ENCODE measurements around the gene ARHGAP24. TPM values are rescaled to one million over a fixed set of nuclear protein-coding genes. Genes with fewer than 3 reads are reported as not detected.

ARHGAP24 gene
- total RNA-seq, 1 donor: 67.6 TPM

- no peak for DNase-seq (ENCODE audit: low read depth)
- H3K4me3 ChIP-seq (ENCODE audit: low read depth, low read length): no peak overlapping the region
- TF ChIP-seq CTCF (IDR thresholded peaks at IDR 0.05; ENCODE audit: insufficient read depth, low read length): no peak
Measured at GRCh38 chr4:85492336-85492735, 17.4 kb downstream of the ARHGAP24 start.

DNA sequence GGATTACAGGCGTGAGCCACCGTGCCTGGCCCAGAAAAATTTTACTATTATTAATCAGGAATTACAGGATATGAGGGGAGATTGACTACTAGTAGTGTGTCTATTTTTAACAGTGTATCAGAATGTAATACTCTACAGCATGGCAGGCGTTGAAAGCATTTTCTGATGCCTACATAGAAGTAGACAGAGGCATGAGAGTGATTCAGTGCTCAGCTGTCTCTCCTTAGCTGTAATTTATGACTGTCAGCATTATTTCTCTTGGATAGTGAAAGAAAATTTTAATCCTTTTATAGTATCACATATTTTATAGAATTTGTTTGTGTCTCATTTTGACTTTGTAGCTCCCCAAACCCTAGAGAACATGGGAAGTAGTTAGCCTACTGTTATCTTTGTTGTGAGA lies 20.7 kb downstream of the ARHGAP24 start:
- no peak for DNase-seq (ENCODE audit: low read depth)
- H3K4me3 ChIP-seq (ENCODE audit: low read depth, low read length): no peak overlapping the region
- no peak for TF ChIP-seq CTCF (IDR thresholded peaks at IDR 0.05; ENCODE audit: insufficient read depth, low read length)

DNA sequence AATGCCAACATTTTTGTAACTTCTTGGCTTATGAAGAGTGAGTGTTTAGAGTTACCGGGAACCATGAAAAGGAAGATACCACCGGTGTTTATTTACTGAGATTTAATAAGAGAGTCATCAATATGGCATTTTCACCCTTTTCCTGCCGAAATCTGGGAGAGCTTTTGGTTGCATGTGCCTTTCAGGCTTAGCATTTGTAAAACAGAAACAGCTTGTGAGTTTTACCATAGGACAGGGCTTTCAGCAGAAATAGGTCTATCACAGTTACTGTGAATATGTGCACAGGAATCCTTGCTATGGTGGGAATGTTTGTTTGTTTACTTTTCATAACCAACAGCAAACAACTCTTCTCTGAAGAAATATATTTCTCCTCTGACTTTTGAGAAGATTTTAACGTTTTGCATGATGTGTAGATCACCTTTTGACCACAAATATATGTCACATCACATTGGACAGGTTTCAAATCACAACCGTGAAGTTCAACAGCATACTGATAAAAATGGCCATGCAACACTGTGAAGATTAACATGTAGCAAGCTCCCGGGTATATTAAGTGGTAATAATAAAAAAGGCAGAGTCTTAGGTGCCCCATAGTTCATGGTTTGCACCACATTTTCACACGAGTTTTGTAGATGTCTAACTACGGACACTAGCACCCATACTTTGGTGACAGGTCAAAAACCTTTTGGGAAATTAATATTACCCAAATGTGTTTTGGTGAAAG lies 21.3 kb downstream of the ARHGAP24 start:
- peak overlapping the region; percentile 28 for H3K4me3 ChIP-seq (ENCODE audit: low read depth, low read length)
- TF ChIP-seq CTCF (IDR thresholded peaks at IDR 0.05; ENCODE audit: insufficient read depth, low read length): no peak
- DNase-seq (ENCODE audit: low read depth): peak; percentile 56

DNA sequence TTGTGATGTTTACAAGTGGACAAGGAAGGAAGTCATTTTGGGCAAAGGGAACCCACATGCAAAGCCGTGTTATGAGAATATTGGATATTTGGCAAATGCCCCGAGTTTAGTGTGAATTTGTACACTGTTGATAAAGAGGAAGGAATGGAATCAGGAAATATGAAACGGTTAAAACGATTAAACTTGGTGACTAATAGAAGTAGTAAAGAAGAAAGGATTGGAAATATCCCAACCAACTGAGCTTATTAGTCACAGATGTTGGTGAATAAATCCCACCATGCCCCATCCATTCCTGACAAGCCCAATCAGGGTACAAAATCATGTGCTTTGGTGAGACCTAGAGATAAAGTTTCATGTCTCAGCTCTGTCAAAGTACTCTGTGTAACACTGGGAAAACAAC lies 22.0 kb downstream of the ARHGAP24 start:
- no peak for TF ChIP-seq CTCF (IDR thresholded peaks at IDR 0.05; ENCODE audit: insufficient read depth, low read length)
- no peak overlapping the region for H3K4me3 ChIP-seq (ENCODE audit: low read depth, low read length)
- DNase-seq (ENCODE audit: low read depth): peak; percentile 85

DNA sequence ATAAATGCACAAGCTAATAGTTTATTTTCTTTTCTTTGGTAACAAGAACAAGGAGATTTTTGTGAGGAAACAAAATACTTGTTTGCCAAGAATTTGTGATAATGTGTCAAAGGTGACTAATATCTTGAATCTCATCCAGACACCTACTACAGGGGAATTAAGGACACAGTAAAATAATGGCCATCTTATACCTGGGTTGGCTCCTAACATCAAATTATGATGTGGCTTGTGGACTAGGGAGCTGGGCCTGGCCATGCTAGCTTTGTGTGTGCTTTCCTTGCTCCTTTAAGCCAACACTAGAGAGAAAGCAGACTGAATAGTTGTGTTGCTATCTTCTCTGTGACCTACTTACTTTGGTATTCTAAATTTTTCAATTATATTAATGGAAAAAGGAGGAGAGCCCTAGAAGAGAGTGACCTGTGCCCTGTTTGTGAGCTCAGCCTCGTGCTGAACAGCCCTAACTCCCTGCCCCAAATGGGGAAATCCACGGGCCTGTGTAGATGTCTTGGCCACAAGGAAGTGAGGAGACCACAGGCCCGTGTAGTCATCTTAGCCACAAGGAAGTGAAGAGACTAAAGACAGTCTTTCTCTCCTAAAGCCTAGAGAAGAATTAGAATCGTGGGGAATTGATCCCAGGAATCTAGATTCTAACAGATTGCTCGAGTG lies 23.3 kb downstream of the ARHGAP24 start:
- DNase-seq (ENCODE audit: low read depth): peak; percentile 66
- TF ChIP-seq CTCF (IDR thresholded peaks at IDR 0.05; ENCODE audit: insufficient read depth, low read length): no peak
- no peak overlapping the region for H3K4me3 ChIP-seq (ENCODE audit: low read depth, low read length)

GRCh38 chr4:85499573-85499972 lies 24.6 kb downstream of the ARHGAP24 start:
- H3K4me3 ChIP-seq (ENCODE audit: low read depth, low read length): no peak overlapping the region
- TF ChIP-seq CTCF (IDR thresholded peaks at IDR 0.05; ENCODE audit: insufficient read depth, low read length): no peak
- DNase-seq (ENCODE audit: low read depth): no peak

Data from fibroblast of the aortic adventitia (primary cell).